Amygdala (tissue), 56 donors: ENCODE data around the gene FRMD7.

ENCODE experiments used
- DNase-seq, 56 donors: peaks; one replicate each; lab custom pipeline; 2025; lab: John Stamatoyannopoulos, UW

FRMD7 gene

GRCh38 chrX:132041015-132041414 lies 86.8 kb downstream of the FRMD7 start:
- DNase-seq, result no peak

- DNase-seq, result no peak
Observed at GRCh38 chrX:132040066-132040465, 87.8 kb downstream of the FRMD7 start.

- no peak for DNase-seq
Observed at GRCh38 chrX:132037479-132037993, 90.3 kb downstream of the FRMD7 start.

- DNase-seq, result no peak
Observed at GRCh38 chrX:132034648-132035047, 93.2 kb downstream of the FRMD7 start.

GRCh38 chrX:132033166-132033565 lies 94.7 kb downstream of the FRMD7 start:
- no peak for DNase-seq

- no peak for DNase-seq
Observed at GRCh38 chrX:132031867-132032266, 96.0 kb downstream of the FRMD7 start.

GRCh38 chrX:132030264-132030663 lies 97.6 kb downstream of the FRMD7 start:
- DNase-seq, result no peak
